CD4-positive, alpha-beta T cell treated with Interferon gamma for 1 hour (primary cell): Measurements from ENCODE around the gene DNMBP.
"Not testable (repeated sequence)": the region's sequence is repeated elsewhere in the genome, so short reads cannot be mapped to it uniquely, and the experiment has no call there.

Experiments used
- DNase-seq: peaks from one replicate; pipeline ENCODE4 v3.0.0-alpha.2; 2020

DNMBP gene

GRCh38 chr10:99853655-99854054 lies 156.1 kb downstream of the DNMBP start:
- no peak for DNase-seq

GRCh38 chr10:99852481-99853213 lies 157.1 kb downstream of the DNMBP start:
- DNase-seq: no peak

GRCh38 chr10:99851825-99852224 lies 157.9 kb downstream of the DNMBP start:
- DNase-seq: no peak

GRCh38 chr10:99850767-99851340 lies 158.9 kb downstream of the DNMBP start:
- DNase-seq: no peak

- no peak for DNase-seq
Measured at GRCh38 chr10:99850021-99850766, 159.6 kb downstream of the DNMBP start.

DNA sequence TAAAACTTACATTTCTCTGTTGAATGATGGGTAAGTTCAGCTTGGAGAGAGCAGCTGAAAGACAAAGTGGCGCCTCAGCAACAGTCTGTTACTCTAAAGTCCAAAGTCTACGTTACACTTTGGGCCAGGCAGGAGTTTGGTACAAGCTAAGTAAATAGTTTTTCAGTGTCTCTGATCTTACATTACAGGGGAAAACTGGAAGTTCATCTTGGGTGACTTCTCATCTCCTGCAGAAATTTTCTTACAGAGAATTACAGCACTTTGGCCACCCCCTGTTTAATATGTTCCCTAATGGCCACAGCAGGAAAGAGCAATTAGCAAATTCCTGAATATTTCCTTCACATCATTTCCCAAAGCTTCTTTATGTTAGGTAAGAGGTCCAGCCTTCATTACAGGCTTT lies 160.2 kb downstream of the DNMBP start:
- no peak for DNase-seq

- no peak for DNase-seq
Measured at GRCh38 chr10:99849057-99849456, 160.7 kb downstream of the DNMBP start.

DNA sequence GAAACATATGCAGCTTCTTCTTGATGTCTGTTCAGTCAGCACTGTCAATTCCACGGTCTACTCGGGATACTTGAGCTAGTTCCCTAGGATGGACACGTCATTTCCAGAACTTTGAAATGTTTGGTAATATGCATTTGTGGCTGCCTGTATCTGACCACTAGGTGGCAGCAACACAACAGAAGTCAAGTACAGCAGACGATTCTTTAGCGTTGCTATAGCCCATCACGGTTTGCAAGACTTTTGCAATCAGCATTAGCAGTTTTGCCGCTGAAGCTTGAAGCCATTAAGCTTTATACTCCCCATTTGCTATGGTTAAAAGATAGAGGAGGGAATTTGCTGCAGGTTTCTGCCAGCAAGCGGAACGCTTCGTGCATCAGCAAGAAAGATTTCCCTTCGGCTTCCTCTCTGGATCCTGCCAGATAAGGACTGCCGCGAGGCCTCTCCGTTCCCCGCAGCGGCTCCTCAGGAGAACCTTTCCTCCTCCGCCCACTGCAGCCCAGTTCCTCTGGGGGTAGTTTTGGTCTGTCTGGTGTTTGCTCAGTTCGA lies 163.8 kb downstream of the DNMBP start:
- DNase-seq: peak; percentile 64

GRCh38 chr10:99844433-99844955 lies 165.3 kb downstream of the DNMBP start:
- no peak for DNase-seq

DNA sequence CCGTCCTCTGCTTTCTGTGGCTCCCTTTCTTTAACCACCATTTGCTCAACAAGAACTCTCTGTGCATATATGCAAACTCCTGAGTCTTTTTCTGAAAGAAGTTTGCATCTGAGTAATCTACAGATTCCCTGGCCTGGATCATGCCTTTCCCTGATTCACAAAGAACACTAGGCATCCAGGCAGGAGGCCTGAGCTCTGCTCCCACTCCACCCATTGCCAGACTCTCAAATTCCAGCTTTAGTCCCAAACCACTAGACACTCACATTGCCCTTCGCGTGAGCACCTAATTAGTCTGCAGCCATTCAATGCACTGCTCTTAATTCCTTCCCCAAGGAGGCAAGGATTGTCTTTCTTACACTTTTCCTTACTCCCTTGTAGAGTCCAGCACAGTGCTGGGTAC lies 166.4 kb downstream of the DNMBP start:
- no peak for DNase-seq

- DNase-seq: no peak
Measured at GRCh38 chr10:99841746-99842145, 168.0 kb downstream of the DNMBP start.

- not testable (repeated sequence) for DNase-seq
Measured at GRCh38 chr10:99840859-99841258, 168.9 kb downstream of the DNMBP start.

- DNase-seq: no peak
Measured at GRCh38 chr10:99836711-99837110, 173.0 kb downstream of the DNMBP start.

DNA sequence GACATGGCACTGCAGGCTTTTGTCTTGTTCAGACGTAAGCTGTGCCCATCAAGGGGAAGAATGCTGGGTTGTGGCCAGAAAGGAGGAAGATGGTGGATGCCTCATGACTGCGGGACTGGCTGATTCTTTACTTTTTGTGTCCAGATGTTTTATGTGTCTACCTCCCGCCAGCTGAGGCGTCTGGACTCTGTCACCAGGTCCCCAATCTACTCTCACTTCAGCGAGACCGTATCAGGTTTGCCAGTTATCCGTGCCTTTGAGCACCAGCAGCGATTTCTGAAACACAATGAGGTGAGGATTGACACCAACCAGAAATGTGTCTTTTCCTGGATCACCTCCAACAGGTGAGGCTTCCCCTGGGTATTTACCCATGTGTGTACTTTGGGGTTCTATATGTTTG lies 173.8 kb downstream of the DNMBP start:
- no peak for DNase-seq

GRCh38 chr10:99834410-99834809 lies 175.3 kb downstream of the DNMBP start:
- no peak for DNase-seq

- DNase-seq: no peak
Measured at GRCh38 chr10:99832439-99832838, 177.3 kb downstream of the DNMBP start.

GRCh38 chr10:99828464-99828863 lies 181.3 kb downstream of the DNMBP start:
- no peak for DNase-seq

DNA sequence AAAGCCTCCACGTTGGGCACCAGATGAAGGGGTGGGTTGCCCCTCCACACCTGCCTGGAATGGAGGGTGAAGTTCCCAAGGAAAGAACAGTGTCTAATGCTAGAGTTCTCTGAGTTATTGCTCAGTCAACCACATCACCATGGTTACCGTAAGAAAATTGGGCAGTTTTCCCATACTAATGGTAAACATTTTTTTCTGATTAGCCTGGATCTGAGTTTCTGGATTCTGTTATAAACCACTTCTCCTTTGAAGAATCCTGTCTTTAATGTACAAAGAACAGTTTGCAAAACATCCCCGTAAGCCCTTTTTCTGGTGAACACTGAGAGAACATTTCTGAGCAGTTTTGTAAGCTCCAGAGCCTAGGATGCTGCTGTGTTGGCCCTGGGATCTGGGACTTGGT lies 181.8 kb downstream of the DNMBP start:
- no peak for DNase-seq
